Osteoblast (primary cell): ENCODE results near the gene TMEM59L. TPM values are rescaled to one million over a fixed set of nuclear protein-coding genes. Genes with fewer than 3 reads are reported as not detected.

Experiments
- DNase-seq: peaks from one replicate; pipeline ENCODE4 v3.0.0; 2011; ENCODE audit warnings: low spot score, mixed read lengths; ENCODE audit not compliant: insufficient read length; ENCODE audit errors: missing footprints
- H2AFZ ChIP-seq: 2 replicates; pipeline ENCODE4 v1.6.0; 2011; ENCODE audit warnings: mild to moderate bottlenecking, low read length
- H3K27ac ChIP-seq: 2 replicates; pipeline ENCODE4 v1.5.1; 2011; ENCODE audit warnings: mild to moderate bottlenecking, low read depth, low read length, moderate library complexity
- H3K27me3 ChIP-seq: 2 replicates; pipeline ENCODE4 v1.6.0; 2012; ENCODE audit warnings: mild to moderate bottlenecking, control low read depth, inconsistent platforms, low read length, moderate library complexity; ENCODE audit not compliant: insufficient read depth
- H3K36me3 ChIP-seq: 2 replicates; pipeline ENCODE4 v1.5.1; 2011; ENCODE audit warnings: mild to moderate bottlenecking, low read length, control low read depth, moderate library complexity; ENCODE audit not compliant: insufficient read depth
- H3K4me1 ChIP-seq: 2 replicates; pipeline ENCODE4 v1.5.1; 2011; ENCODE audit warnings: mild to moderate bottlenecking, low read length, control low read depth, moderate library complexity; ENCODE audit not compliant: insufficient read depth
- H3K4me2 ChIP-seq: 2 replicates; pipeline ENCODE4 v1.6.0; 2011; ENCODE audit warnings: mild to moderate bottlenecking, low read length; ENCODE audit not compliant: insufficient read depth
- H3K4me3 ChIP-seq: fragments of 200-600 bp; sonication (generic); 3 replicates; pipeline ENCODE4 v1.5.1; 2012; ENCODE audit warnings: mild to moderate bottlenecking, low read length, inconsistent platforms; ENCODE audit not compliant: insufficient read depth
- H3K79me2 ChIP-seq: 2 replicates; pipeline ENCODE4 v1.6.0; 2012; ENCODE audit warnings: mild to moderate bottlenecking, low read length, control low read depth, inconsistent platforms; ENCODE audit not compliant: insufficient read depth
- H3K9me3 ChIP-seq: 2 replicates; pipeline ENCODE4 v1.5.1; 2011; ENCODE audit warnings: low read depth, low read length, control low read depth
- H4K20me1 ChIP-seq: 2 replicates; pipeline ENCODE4 v1.6.0; 2012; ENCODE audit warnings: mild to moderate bottlenecking, low read length, control low read depth; ENCODE audit not compliant: insufficient read depth
- CTCF ChIP-seq: IDR thresholded peaks from 2 replicates; pipeline ENCODE4 v1.5.1; 2011; ENCODE audit warnings: mild to moderate bottlenecking, low read depth, low read length, moderate library complexity; ENCODE audit errors: extremely low read depth
- total RNA-seq: library from RNA; depleted of rRNA; stranded (reverse); fragments of >200 nt; gene quantifications from 2 replicates; pipeline ENCODE4 v1.2.3, GENCODE V29; 2012

The TMEM59L gene
- total RNA-seq, result 0.36 and 2.1 TPM in 2 replicates

GRCh38 chr19:18612772-18613588, at the start of gene TMEM59L:
Gene TMEM59L (plus strand): TSS chr19:18612870. CDS start chr19:18612959, 89 bp downstream.
- Histone ChIP-seq H3K4me1 (peaks cover 6% of the 10 kb centered on the region), H3K79me2 (no peaks in the 10 kb centered on the region), H4K20me1 (no peaks in the 10 kb centered on the region), H3K27me3 (peaks cover 63% of the 10 kb centered on the region), H3K4me3 (peak within 1 kb of the TSS; percentile 69), H3K36me3 (no peaks in the 10 kb centered on the region), H3K27ac (no peak within 1 kb of the TSS), H2AFZ (peak within 1 kb of the TSS; percentile 47), H3K9me3 (no peaks in the 10 kb centered on the region), H3K4me2 (peak within 1 kb of the TSS; percentile 70)
- TF ChIP-seq CTCF, result no peak
- peak; percentile 95 for DNase-seq

GRCh38 chr19:18566953-18567352, 45.7 kb upstream of the TMEM59L start:
- DNase-seq, result no peak
- Histone ChIP-seq H3K36me3 (peaks cover 62% of the 10 kb centered on the region), H4K20me1 (no peaks in the 10 kb centered on the region), H3K27me3 (no peaks in the 10 kb centered on the region), H3K4me1 (peaks cover 13% of the 10 kb centered on the region), H3K4me3 (no peak overlapping the region), H3K79me2 (peaks cover 9% of the 10 kb centered on the region), H3K4me2 (no peak overlapping the region), H3K9me3 (no peaks in the 10 kb centered on the region), H2AFZ (no peak overlapping the region), H3K27ac (no peak overlapping the region)
- no peak for TF ChIP-seq CTCF

- no peak for DNase-seq
- Histone ChIP-seq H3K4me3 (no peak overlapping the region), H3K36me3 (peaks cover 64% of the 10 kb centered on the region), H4K20me1 (peaks cover 13% of the 10 kb centered on the region), H3K9me3 (no peaks in the 10 kb centered on the region), H3K4me2 (no peak overlapping the region), H3K79me2 (peaks cover 22% of the 10 kb centered on the region), H3K27me3 (no peaks in the 10 kb centered on the region), H3K27ac (no peak overlapping the region), H2AFZ (no peak overlapping the region), H3K4me1 (peaks cover 14% of the 10 kb centered on the region)
- TF ChIP-seq CTCF, result no peak
Observed at GRCh38 chr19:18568367-18568766, 44.3 kb upstream of the TMEM59L start.

GRCh38 chr19:18571564-18572344, 40.9 kb upstream of the TMEM59L start, which contains the start of gene UBA52:
Gene UBA52 (plus strand): TSS chr19:18571857. CDS start chr19:18573301, 1,444 bp downstream.
- peak within 1 kb of the TSS; percentile 99 for H3K4me2 ChIP-seq
- TF ChIP-seq CTCF, result no peak
- peaks cover 15% of the 10 kb centered on the region for H3K4me1 ChIP-seq
- H3K27me3 ChIP-seq, result no peaks in the 10 kb centered on the region
- H3K9me3 ChIP-seq, result no peaks in the 10 kb centered on the region
- peaks cover 28% of the 10 kb centered on the region for H4K20me1 ChIP-seq
- peaks cover 25% of the 10 kb centered on the region for H3K79me2 ChIP-seq
- peak within 1 kb of the TSS; percentile 98 for H3K4me3 ChIP-seq
- peak within 1 kb of the TSS; percentile 92 for H3K27ac ChIP-seq
- H2AFZ ChIP-seq, result peak within 1 kb of the TSS; percentile 90
- peaks cover 67% of the 10 kb centered on the region for H3K36me3 ChIP-seq
- DNase-seq, result peak; percentile 99
